ENCODE data around the gene ASB6. TPM values are rescaled to one million over a fixed set of nuclear protein-coding genes. Genes with fewer than 3 reads are reported as not detected.
"Not testable (repeated sequence)": the region's sequence is repeated elsewhere in the genome, so short reads cannot be mapped to it uniquely, and the experiment has no call there.

The ASB6 gene
- total RNA-seq, 1 experiment from 2014 or later, result 14.9 TPM

GRCh38 chr9:129646252-129646651 lies 4.3 kb upstream of the ASB6 start:
- Histone ChIP-seq H3K4me3 (no peak overlapping the region), H3K27me3 (replicated peaks) (no peaks in the 10 kb centered on the region), H3K27ac (no peak overlapping the region), H3K36me3 (peaks cover 7% of the 10 kb centered on the region; the same call in 1 of the 2 replicates), H3K9me3 (replicated peaks) (no peaks in the 10 kb centered on the region), H3K4me1 (replicated peaks) (peaks cover 10% of the 10 kb centered on the region)
- no peak for DNase-seq (ENCODE audit: low read depth in 1 of 2, low spot score in 2 of 2)

GRCh38 chr9:129644902-129645301 lies 3.0 kb upstream of the ASB6 start:
- Histone ChIP-seq H3K4me1 (replicated peaks) (peaks cover 23% of the 10 kb centered on the region), H3K36me3 (peaks cover 13% of the 10 kb centered on the region), H3K9me3 (replicated peaks) (no peaks in the 10 kb centered on the region), H3K27me3 (replicated peaks) (no peaks in the 10 kb centered on the region), H3K27ac (no peak overlapping the region), H3K4me3 (no peak overlapping the region)
- no peak for DNase-seq (ENCODE audit: low read depth in 1 of 2, low spot score in 2 of 2)

- H3K4me3 ChIP-seq, result no peak overlapping the region
- no peak overlapping the region for H3K27ac ChIP-seq
- peaks cover 25% of the 10 kb centered on the region for H3K4me1 ChIP-seq (replicated peaks)
- peaks cover 19% of the 10 kb centered on the region for H3K36me3 ChIP-seq
- no peaks in the 10 kb centered on the region for H3K9me3 ChIP-seq (replicated peaks)
- no peak for DNase-seq (ENCODE audit: low read depth in 1 of 2, low spot score in 2 of 2)
- no peaks in the 10 kb centered on the region for H3K27me3 ChIP-seq (replicated peaks)
These were observed 2.4 kb upstream of the ASB6 start for GRCh38 chr9:129644365-129644764.

- Histone ChIP-seq H3K27ac (no peak overlapping the region), H3K4me1 (replicated peaks) (peaks cover 25% of the 10 kb centered on the region)
- no peak for DNase-seq (ENCODE audit: low read depth in 1 of 2, low spot score in 2 of 2)
These were observed 1.8 kb upstream of the ASB6 start for GRCh38 chr9:129643706-129644105.

GRCh38 chr9:129640871-129641749 lies 841 bp downstream of the ASB6 start:
- Histone ChIP-seq H3K36me3 (peaks cover 51% of the 10 kb centered on the region), H3K4me3 (peak overlapping the region; percentile 85), H3K9me3 (replicated peaks) (no peaks in the 10 kb centered on the region), H3K4me1 (replicated peaks) (peaks cover 25% of the 10 kb centered on the region), H3K27me3 (replicated peaks) (no peaks in the 10 kb centered on the region), H3K27ac (no peak overlapping the region)
- no peak for DNase-seq (ENCODE audit: low read depth in 1 of 2, low spot score in 2 of 2)

More at GRCh38 chr9:129643706-129644105, 1.8 kb upstream of the ASB6 start:
- Histone ChIP-seq H3K9me3 (replicated peaks) (no peaks in the 10 kb centered on the region), H3K4me3 (no peak overlapping the region), H3K36me3 (peaks cover 25% of the 10 kb centered on the region), H3K27me3 (replicated peaks) (no peaks in the 10 kb centered on the region)

- DNase-seq (ENCODE audit: low read depth in 1 of 2, low spot score in 2 of 2), result no peak
These were observed 1.7 kb downstream of the ASB6 start for GRCh38 chr9:129640086-129640870.

GRCh38 chr9:129639756-129640085 lies 2.2 kb downstream of the ASB6 start:
- peaks cover 25% of the 10 kb centered on the region for H3K4me1 ChIP-seq (replicated peaks)
- H3K27ac ChIP-seq, result no peak overlapping the region
- no peaks in the 10 kb centered on the region for H3K27me3 ChIP-seq (replicated peaks)
- H3K9me3 ChIP-seq (replicated peaks), result no peaks in the 10 kb centered on the region
- H3K4me3 ChIP-seq, result no peak overlapping the region
- H3K36me3 ChIP-seq, result peaks cover 65% of the 10 kb centered on the region
- no peak for DNase-seq (ENCODE audit: low read depth in 1 of 2, low spot score in 2 of 2)

More at GRCh38 chr9:129640086-129640870, 1.7 kb downstream of the ASB6 start:
- Histone ChIP-seq H3K4me3 (peak overlapping the region; percentile 85), H3K9me3 (replicated peaks) (no peaks in the 10 kb centered on the region), H3K27me3 (replicated peaks) (no peaks in the 10 kb centered on the region), H3K27ac (no peak overlapping the region), H3K4me1 (replicated peaks) (peaks cover 25% of the 10 kb centered on the region), H3K36me3 (peaks cover 59% of the 10 kb centered on the region)

- no peak overlapping the region for H3K4me3 ChIP-seq
- no peak for DNase-seq (ENCODE audit: low read depth in 1 of 2, low spot score in 2 of 2)
- H3K4me1 ChIP-seq (replicated peaks), result peaks cover 25% of the 10 kb centered on the region
- H3K9me3 ChIP-seq (replicated peaks), result no peaks in the 10 kb centered on the region
- H3K27me3 ChIP-seq (replicated peaks), result no peaks in the 10 kb centered on the region
- H3K27ac ChIP-seq, result no peak overlapping the region
- H3K36me3 ChIP-seq, result peaks cover 68% of the 10 kb centered on the region
These were observed 2.8 kb downstream of the ASB6 start for GRCh38 chr9:129639034-129639630.

GRCh38 chr9:129637673-129638439 lies 4.1 kb downstream of the ASB6 start:
- Histone ChIP-seq H3K4me3 (no peak overlapping the region), H3K27me3 (replicated peaks) (no peaks in the 10 kb centered on the region), H3K4me1 (replicated peaks) (peaks cover 25% of the 10 kb centered on the region), H3K9me3 (replicated peaks) (no peaks in the 10 kb centered on the region), H3K27ac (no peak overlapping the region), H3K36me3 (peaks cover 81% of the 10 kb centered on the region)
- DNase-seq (ENCODE audit: low read depth in 1 of 2, low spot score in 2 of 2), result no peak

GRCh38 chr9:129637102-129637501 lies 4.8 kb downstream of the ASB6 start:
- Histone ChIP-seq H3K27me3 (replicated peaks) (no peaks in the 10 kb centered on the region), H3K27ac (no peak overlapping the region), H3K4me3 (no peak overlapping the region), H3K9me3 (replicated peaks) (no peaks in the 10 kb centered on the region), H3K36me3 (peaks cover 89% of the 10 kb centered on the region), H3K4me1 (replicated peaks) (peaks cover 24% of the 10 kb centered on the region)
- DNase-seq (ENCODE audit: low read depth in 1 of 2, low spot score in 2 of 2), result no peak

GRCh38 chr9:129636343-129636742 lies 5.6 kb downstream of the ASB6 start:
- peaks cover 28% of the 10 kb centered on the region for H3K4me1 ChIP-seq (replicated peaks)
- not testable (repeated sequence) for H3K27ac ChIP-seq; DNase-seq (ENCODE audit: low read depth in 1 of 2, low spot score in 2 of 2); H3K9me3 ChIP-seq (replicated peaks); H3K27me3 ChIP-seq (replicated peaks); H3K4me3 ChIP-seq
- H3K36me3 ChIP-seq, result peaks cover 91% of the 10 kb centered on the region

GRCh38 chr9:129635099-129636065 lies 6.6 kb downstream of the ASB6 start:
- H3K27ac ChIP-seq, result no peak overlapping the region

More at GRCh38 chr9:129635099-129636065, 6.6 kb downstream of the ASB6 start:
- H3K4me3 ChIP-seq, result no peak overlapping the region
- H3K27me3 ChIP-seq (replicated peaks), result no peaks in the 10 kb centered on the region
- DNase-seq (ENCODE audit: low read depth in 1 of 2, low spot score in 2 of 2), result no peak
- peaks cover 95% of the 10 kb centered on the region for H3K36me3 ChIP-seq
- no peaks in the 10 kb centered on the region for H3K9me3 ChIP-seq (replicated peaks)
- H3K4me1 ChIP-seq (replicated peaks), result peaks cover 27% of the 10 kb centered on the region
